Right atrium auricular region (tissue), 2 donors: Measurements from ENCODE around the gene COA8. TPM values are rescaled to one million over a fixed set of nuclear protein-coding genes. Genes with fewer than 3 reads are reported as not detected.

Source experiments
- DNase-seq: peaks from one replicate; pipeline ENCODE4 v3.0.0-alpha.2; 2019; ENCODE audit warnings: low spot score
- H3K27ac ChIP-seq, 2 donors: fragments of 200-600 bp; sonication (generic); 1 replicate in 1 of 2; 2 replicates in 1 of 2; pipeline ENCODE4 v1.5.1; 2016 to 2019
- H3K27me3 ChIP-seq, 2 donors: fragments of 200-600 bp; sonication (generic); one replicate each; pipeline versions ENCODE4 v1.5.1 to v1.6.0; 2017 to 2019
- H3K36me3 ChIP-seq: fragments of 200-600 bp; sonication (generic); one replicate; pipeline ENCODE4 v1.5.1; 2016
- H3K4me1 ChIP-seq, 2 donors: fragments of 200-600 bp; sonication (generic); one replicate each; pipeline versions ENCODE4 v1.5.1 to v1.6.0; 2017 to 2019
- H3K4me3 ChIP-seq, 2 donors: fragments of 200-600 bp; sonication (generic); 1 replicate in 1 of 2; 2 replicates in 1 of 2; pipeline ENCODE4 v1.5.1; 2017 to 2019; ENCODE audit warnings: mild to moderate bottlenecking in 1 of 2, moderate library complexity in 1 of 2
- H3K9me3 ChIP-seq, 2 donors: fragments of 200-600 bp; sonication (generic); one replicate each; pipeline ENCODE4 v1.5.1; 2019
- total RNA-seq, 2 donors: library from RNA; depleted of rRNA; stranded (reverse); fragments of >200 nt; gene quantifications; one replicate each; pipeline ENCODE4 v1.1.0, GENCODE V29; 2016
- TF ChIP-seq, protein P1 (sequence below), 2 donors: fragments of 200-600 bp; sonication (generic); IDR thresholded peaks; one replicate each; pipeline ENCODE4 v1.5.1; 2019; ENCODE audit warnings: antibody characterized with exemption in 2 of 2

The COA8 gene
- total RNA-seq, 2 donors from 2014 or later, result 21.3 to 53.2 TPM

DNA sequence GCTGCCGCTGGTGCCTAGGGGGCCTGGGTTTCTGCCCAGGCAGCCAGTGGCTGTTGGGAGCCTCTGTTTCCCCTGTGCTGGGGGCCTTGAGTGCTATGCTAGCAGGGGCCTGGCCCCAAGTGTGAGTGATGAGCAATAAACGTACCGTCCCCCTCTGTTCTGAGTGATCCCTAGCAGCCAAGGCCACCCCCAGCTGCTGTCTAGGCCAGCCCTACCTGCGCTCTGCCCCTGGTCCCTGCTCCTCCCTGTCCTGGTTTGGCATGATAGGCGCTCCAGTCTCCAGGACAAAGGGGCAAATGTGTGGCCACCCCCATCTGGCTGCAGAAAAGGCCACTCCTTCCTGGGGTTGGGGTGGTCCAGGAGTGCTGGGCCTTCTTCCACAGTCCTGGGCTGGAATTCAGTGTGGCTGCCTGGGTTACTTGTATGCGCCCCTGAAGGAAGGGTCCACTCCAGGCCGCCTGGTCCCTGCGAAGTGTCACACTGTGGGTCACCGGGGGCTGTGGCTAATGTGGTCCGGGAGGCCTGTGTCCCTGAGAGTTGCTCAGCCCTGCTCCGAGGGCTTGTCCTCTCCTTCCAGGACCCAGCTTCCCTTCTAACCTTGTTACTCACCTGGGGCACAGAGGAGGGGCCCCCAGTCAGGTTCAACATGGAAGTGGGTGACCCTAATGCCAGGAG lies 26.7 kb upstream of the COA8 start:
- H3K9me3 ChIP-seq, result no peaks in the 10 kb centered on the region
- TF ChIP-seq, protein P1, sequence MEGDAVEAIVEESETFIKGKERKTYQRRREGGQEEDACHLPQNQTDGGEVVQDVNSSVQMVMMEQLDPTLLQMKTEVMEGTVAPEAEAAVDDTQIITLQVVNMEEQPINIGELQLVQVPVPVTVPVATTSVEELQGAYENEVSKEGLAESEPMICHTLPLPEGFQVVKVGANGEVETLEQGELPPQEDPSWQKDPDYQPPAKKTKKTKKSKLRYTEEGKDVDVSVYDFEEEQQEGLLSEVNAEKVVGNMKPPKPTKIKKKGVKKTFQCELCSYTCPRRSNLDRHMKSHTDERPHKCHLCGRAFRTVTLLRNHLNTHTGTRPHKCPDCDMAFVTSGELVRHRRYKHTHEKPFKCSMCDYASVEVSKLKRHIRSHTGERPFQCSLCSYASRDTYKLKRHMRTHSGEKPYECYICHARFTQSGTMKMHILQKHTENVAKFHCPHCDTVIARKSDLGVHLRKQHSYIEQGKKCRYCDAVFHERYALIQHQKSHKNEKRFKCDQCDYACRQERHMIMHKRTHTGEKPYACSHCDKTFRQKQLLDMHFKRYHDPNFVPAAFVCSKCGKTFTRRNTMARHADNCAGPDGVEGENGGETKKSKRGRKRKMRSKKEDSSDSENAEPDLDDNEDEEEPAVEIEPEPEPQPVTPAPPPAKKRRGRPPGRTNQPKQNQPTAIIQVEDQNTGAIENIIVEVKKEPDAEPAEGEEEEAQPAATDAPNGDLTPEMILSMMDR (IDR thresholded peaks at IDR 0.05), result no peak
- peaks cover 7% of the 10 kb centered on the region for H3K36me3 ChIP-seq
- DNase-seq, result no peak
- no peak overlapping the region for H3K4me3 ChIP-seq
- H3K4me1 ChIP-seq, result peaks cover 0 to 31% of the 10 kb centered on the region in 2 donors
- H3K27ac ChIP-seq, result peak overlapping the region in 1 of 2 donors; percentile 21
- H3K27me3 ChIP-seq, result no peaks in the 10 kb centered on the region

DNA sequence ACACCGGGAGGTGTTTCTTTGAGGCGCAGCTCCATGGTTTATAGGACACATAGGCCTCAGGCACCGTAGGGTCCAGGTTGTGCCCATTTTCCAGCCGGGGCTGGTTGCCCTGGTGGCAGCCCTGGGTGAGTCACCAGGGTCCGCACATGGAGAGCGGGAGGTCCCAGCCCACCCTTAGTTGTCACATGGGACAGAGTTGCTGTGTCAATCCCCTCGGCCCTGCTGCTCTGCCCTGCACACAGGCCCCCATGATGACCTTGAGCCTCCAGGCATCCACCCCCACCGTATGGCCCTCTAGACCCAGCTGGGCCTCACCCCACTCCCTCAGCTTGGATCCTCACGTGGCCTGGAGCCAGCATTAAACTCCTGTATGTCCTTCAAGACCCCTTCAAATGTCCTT lies 26.1 kb upstream of the COA8 start:
- no peak overlapping the region for H3K4me3 ChIP-seq
- peaks cover 0 to 35% of the 10 kb centered on the region in 2 donors for H3K4me1 ChIP-seq
- TF ChIP-seq, protein P1 (IDR thresholded peaks at IDR 0.05), result no peak
- peaks cover 7% of the 10 kb centered on the region for H3K36me3 ChIP-seq
- H3K27ac ChIP-seq, result no peak overlapping the region
- no peaks in the 10 kb centered on the region for H3K27me3 ChIP-seq
- DNase-seq, result no peak
- no peaks in the 10 kb centered on the region for H3K9me3 ChIP-seq

DNA sequence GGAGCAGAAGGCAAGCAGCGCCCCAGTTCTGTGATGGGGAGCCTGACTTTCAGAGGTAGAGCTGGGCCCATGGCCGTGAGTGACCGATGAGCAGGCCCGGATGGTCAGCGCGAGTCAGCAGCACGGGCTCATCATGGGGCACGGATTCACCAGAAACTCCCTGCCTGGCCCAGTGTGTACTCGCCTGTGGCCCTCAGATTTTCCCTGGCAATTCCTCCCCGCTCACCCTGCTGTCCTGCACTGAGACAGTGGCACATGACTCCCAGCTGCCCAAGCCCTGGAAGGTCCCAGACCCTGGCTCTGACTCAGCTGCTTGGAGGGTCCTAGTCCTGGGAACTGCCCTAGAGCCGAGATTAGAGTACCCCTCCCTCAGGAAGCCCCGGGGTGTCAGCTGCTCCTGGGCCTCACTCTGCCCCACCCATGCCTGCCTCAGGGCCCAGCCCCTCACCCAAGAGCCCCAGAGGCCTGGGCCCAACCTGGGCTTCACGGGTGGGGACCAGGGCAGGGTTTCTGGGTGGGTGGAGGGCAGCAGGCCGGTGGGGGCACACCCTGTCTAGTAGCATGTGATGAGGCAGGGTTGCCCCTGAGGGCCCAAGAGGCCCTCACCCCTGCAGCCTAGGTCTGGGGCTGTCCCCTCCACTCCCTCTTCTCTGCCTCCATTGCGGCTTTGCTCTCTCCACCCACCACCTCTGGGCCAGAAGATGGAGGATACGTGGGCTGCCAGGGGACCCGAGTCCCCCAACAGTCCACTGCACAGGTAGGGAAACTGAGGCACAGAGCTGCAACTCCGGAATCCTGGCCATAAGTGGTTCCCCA lies 25.4 kb upstream of the COA8 start:
- Histone ChIP-seq H3K36me3 (peaks cover 7% of the 10 kb centered on the region), H3K4me3 (no peak overlapping the region), H3K9me3 (no peaks in the 10 kb centered on the region), H3K4me1 (peaks cover 0 to 42% of the 10 kb centered on the region in 2 donors), H3K27me3 (no peaks in the 10 kb centered on the region), H3K27ac (peak overlapping the region in 1 of 2 donors; percentile 48)
- no peak for DNase-seq
- TF ChIP-seq, protein P1 (IDR thresholded peaks at IDR 0.05), result no peak

DNA sequence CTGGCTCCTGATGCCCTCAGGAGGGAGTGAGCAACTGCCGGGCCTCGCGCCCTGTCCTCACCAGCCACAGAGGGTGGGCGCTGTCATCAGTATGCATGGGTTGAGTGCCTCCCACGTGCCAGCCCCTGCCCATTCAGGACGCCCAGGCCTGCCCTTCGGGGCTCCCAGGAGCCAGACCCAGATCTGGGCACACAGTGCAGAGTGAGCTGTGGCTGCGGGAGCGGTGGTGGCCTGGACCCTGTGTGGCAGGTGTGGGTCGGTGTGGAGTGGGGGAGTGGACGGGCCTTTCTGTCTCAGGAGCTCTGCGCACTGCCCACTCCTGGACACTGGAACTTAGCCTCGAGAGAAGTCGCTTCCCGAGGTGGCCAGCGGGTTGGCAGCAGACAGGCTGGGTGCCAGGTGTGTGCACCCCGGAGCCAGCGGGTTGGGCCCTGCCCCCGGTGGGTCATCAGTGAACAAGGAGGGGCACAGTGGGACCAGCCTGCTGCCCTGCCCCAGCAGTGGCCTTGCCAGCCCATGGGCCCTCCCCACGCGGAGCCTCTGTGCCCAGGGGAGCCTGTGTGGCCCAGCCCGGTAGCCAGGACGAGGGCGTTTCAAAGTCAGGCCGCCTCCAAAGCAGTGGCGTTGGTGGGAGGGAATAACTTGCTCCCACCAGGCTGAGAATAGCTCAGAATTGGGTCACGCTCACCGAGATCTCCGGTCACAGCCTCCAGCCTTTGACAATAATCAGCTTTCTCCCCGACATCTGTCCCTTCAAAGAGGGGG lies 24.3 kb upstream of the COA8 start:
- TF ChIP-seq, protein P1 (IDR thresholded peaks at IDR 0.05), result no peak
- H3K9me3 ChIP-seq, result no peaks in the 10 kb centered on the region
- H3K27ac ChIP-seq, result peak overlapping the region; percentile 74 to 78
- H3K27me3 ChIP-seq, result no peaks in the 10 kb centered on the region
- H3K4me1 ChIP-seq, result peaks cover 0 to 53% of the 10 kb centered on the region in 2 donors
- no peak for DNase-seq
- H3K36me3 ChIP-seq, result peaks cover 3% of the 10 kb centered on the region
- H3K4me3 ChIP-seq, result no peak overlapping the region

DNA sequence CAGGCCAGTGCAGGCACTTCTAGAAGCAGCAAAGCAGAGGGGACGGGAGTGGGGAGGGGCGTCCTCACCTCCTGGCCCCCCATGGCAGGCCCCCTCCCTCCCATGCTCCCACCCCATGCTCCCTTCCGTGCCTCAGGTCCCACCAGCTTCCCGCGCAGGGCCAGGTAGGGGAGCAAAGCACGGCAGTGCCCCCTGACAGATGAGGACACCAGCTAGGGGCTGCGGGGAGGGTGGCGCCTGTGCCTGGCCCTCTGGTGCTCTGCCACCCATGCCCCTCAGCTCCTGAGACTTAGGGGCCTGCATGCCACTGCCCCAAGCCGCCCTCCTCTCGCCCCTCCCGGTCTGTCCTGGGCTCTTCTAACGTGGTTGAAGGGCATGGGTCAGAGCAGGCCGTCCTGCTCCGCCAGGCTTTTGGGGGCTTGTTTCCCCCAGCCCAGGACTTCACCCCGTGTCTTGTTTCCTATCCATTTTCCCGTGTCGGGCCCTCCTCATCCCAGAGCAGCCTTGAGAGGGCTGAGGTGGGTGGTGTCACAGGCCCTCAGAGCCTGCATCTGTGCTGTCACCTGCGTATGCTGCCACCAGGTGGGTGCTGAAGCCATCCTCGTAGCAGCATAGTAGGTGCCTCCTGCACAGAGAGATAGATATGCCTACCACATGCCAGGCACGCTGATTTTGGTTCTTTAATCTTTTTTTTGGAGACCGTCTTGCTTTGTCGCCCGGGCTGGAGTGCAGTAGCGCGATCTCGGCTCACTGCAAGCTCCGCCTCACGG lies 23.5 kb upstream of the COA8 start:
- DNase-seq, result no peak
- H3K36me3 ChIP-seq, result no peaks in the 10 kb centered on the region
- peak overlapping the region; percentile 74 to 78 for H3K27ac ChIP-seq
- no peaks in the 10 kb centered on the region for H3K27me3 ChIP-seq
- peaks cover 0 to 60% of the 10 kb centered on the region in 2 donors for H3K4me1 ChIP-seq
- TF ChIP-seq, protein P1 (IDR thresholded peaks at IDR 0.05), result no peak
- H3K4me3 ChIP-seq, result no peak overlapping the region
- H3K9me3 ChIP-seq, result no peaks in the 10 kb centered on the region
